HG02870 (cell line): ENCODE data around the gene CTDSP1.

Experiments
- ATAC-seq: cut with Tn5 transposase; IDR thresholded peaks from one replicate; pipeline ENCODE4 v1.9.1; 2021; ENCODE audit warnings: mild to moderate bottlenecking, moderate library complexity; ENCODE audit not compliant: unreplicated experiment

The CTDSP1 gene

GRCh38 chr2:218398437-218399390 is 954 bp upstream of the CTDSP1 start:
- peak; percentile 2 for ATAC-seq

GRCh38 chr2:218400167-218400929 is 680 bp downstream of the CTDSP1 start:
- ATAC-seq = no peak

GRCh38 chr2:218400930-218401881 is 1.5 kb downstream of the CTDSP1 start:
- no peak for ATAC-seq

GRCh38 chr2:218401890-218402289 is 2.2 kb downstream of the CTDSP1 start:
- ATAC-seq = no peak

GRCh38 chr2:218402491-218402901 is 2.8 kb downstream of the CTDSP1 start:
- no peak for ATAC-seq

- ATAC-seq = no peak
Observed at GRCh38 chr2:218402911-218403411, 3.3 kb downstream of the CTDSP1 start.

GRCh38 chr2:218403810-218404209 is 4.1 kb downstream of the CTDSP1 start:
- ATAC-seq = no peak

- ATAC-seq = no peak
Observed at GRCh38 chr2:218404351-218405085, 4.8 kb downstream of the CTDSP1 start.

GRCh38 chr2:218405086-218405745 is 5.5 kb downstream of the CTDSP1 start:
- ATAC-seq = no peak

GRCh38 chr2:218405746-218406208 is 6.1 kb downstream of the CTDSP1 start:
- no peak for ATAC-seq

GRCh38 chr2:218406209-218406948 is 6.7 kb downstream of the CTDSP1 start:
- ATAC-seq = peak; percentile 69

- no peak for ATAC-seq
Observed at GRCh38 chr2:218406949-218407618, 7.4 kb downstream of the CTDSP1 start.

GRCh38 chr2:218407717-218408116 is 8.0 kb downstream of the CTDSP1 start:
- ATAC-seq = no peak

GRCh38 chr2:218418321-218418716 is 18.7 kb downstream of the CTDSP1 start:
- no peak for ATAC-seq

- no peak for ATAC-seq
Observed at GRCh38 chr2:218418717-218419458, 19.2 kb downstream of the CTDSP1 start, which contains the start of gene VIL1. TSS of gene VIL1 (plus strand) at chr2:218419123. CDS start at chr2:218423779, 4,656 bp downstream.

- ATAC-seq = no peak
Observed at GRCh38 chr2:218419630-218420216, 20.1 kb downstream of the CTDSP1 start.

GRCh38 chr2:218421027-218421426 is 21.4 kb downstream of the CTDSP1 start:
- ATAC-seq = no peak
